ENCODE data around the gene PTPRG. TPM values are rescaled to one million over a fixed set of nuclear protein-coding genes. Genes with fewer than 3 reads are reported as not detected.
A peak's percentile ranks its signal among the peaks of the same experiment; 100 is the strongest.

Gene PTPRG
- polyA plus RNA-seq, 1 donor (not counting 4 experiments of a cell fraction or from before 2014, with no cell fraction given): 12.1 TPM

- H3K4me3 ChIP-seq (ENCODE audit: control insufficient read depth in 2 of 3, extremely low read depth in 1 of 3, insufficient read depth in 2 of 3, low read depth in 1 of 3, low read length in 3 of 3): peak overlapping the region; percentile 14 to 37 (median 16)
- DNase-seq (ENCODE audit: low read depth, low spot score): no peak
- H3K4me1 ChIP-seq (ENCODE audit: control insufficient read depth, extremely low read depth, insufficient read depth, low read length): peaks cover 50% of the 10 kb centered on the region
- H3K27ac ChIP-seq (ENCODE audit: control insufficient read depth, insufficient read depth, low read length): peak overlapping the region; percentile 73
- H2AFZ ChIP-seq (ENCODE audit: control insufficient read depth, low read length): peak overlapping the region; percentile 7
- H4K20me1 ChIP-seq (ENCODE audit: control insufficient read depth, extremely low read depth, insufficient read depth, low read length): no peaks in the 10 kb centered on the region
- no peak for FAIRE-seq
- H3K9me3 ChIP-seq (ENCODE audit: control insufficient read depth, low read depth, low read length): no peaks in the 10 kb centered on the region
- no peaks in the 10 kb centered on the region for H3K79me2 ChIP-seq (ENCODE audit: control insufficient read depth, insufficient read depth, low read length)
- no peaks in the 10 kb centered on the region for H3K36me3 ChIP-seq (ENCODE audit: control insufficient read depth in 2 of 2, extremely low read depth in 1 of 2, insufficient read depth in 2 of 2, low read length in 2 of 2)
- dilution Hi-C loops (cut with MboI; ENCODE audit: extremely low pct_ligation_motif_present, low sequenced_read_pairs): no loop called here
- no peaks in the 10 kb centered on the region for H3K9me1 ChIP-seq (ENCODE audit: control insufficient read depth, extremely low read depth, insufficient read depth, low read length)
- no peaks in the 10 kb centered on the region for H3K27me3 ChIP-seq (ENCODE audit: control insufficient read depth, extremely low read depth, insufficient read depth, low read length)
- peak overlapping the region; percentile 96 for H3K4me2 ChIP-seq (ENCODE audit: control insufficient read depth, extremely low read depth, insufficient read depth, low read depth, low read length)
- H3K9ac ChIP-seq (ENCODE audit: control insufficient read depth, extremely low read depth, insufficient read depth, low read length): peak overlapping the region; percentile 70
- TF ChIP-seq EZH2 (IDR thresholded peaks at IDR 0.05; ENCODE audit: low read length): no peak
Measured at GRCh38 chr3:61964566-61964965, 403.2 kb downstream of the PTPRG start.

DNA sequence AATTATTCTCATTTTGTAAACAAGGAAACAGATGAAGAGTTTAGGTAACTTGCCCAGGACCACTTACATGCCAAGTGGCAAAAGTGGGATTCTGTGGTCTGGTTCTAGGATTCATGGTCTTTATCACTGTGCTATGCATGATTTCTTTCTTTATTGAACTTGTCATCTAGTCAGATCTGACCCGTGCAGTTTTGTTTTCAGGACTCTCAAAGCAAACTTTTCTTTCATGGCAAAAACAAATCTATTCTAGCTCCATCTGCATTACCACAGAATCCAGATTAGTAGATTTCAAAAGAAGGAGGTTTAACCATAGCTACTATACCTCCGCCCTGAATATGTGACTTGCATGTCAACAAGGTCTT lies 404.4 kb downstream of the PTPRG start:
- no peaks in the 10 kb centered on the region for H3K27me3 ChIP-seq (ENCODE audit: control insufficient read depth, extremely low read depth, insufficient read depth, low read length)
- peak overlapping the region; percentile 73 for H3K27ac ChIP-seq (ENCODE audit: control insufficient read depth, insufficient read depth, low read length)
- FAIRE-seq (no peak), DNase-seq (ENCODE audit: low read depth, low spot score) (no peak)
- no peaks in the 10 kb centered on the region for H3K9me1 ChIP-seq (ENCODE audit: control insufficient read depth, extremely low read depth, insufficient read depth, low read length)
- peaks cover 46% of the 10 kb centered on the region for H3K4me1 ChIP-seq (ENCODE audit: control insufficient read depth, extremely low read depth, insufficient read depth, low read length)
- H3K4me2 ChIP-seq (ENCODE audit: control insufficient read depth, extremely low read depth, insufficient read depth, low read depth, low read length): peak overlapping the region; percentile 96
- H3K9ac ChIP-seq (ENCODE audit: control insufficient read depth, extremely low read depth, insufficient read depth, low read length): peak overlapping the region; percentile 39
- H4K20me1 ChIP-seq (ENCODE audit: control insufficient read depth, extremely low read depth, insufficient read depth, low read length): no peaks in the 10 kb centered on the region
- dilution Hi-C loops (cut with MboI; ENCODE audit: extremely low pct_ligation_motif_present, low sequenced_read_pairs): no loop called here
- no peak for TF ChIP-seq EZH2 (IDR thresholded peaks at IDR 0.05; ENCODE audit: low read length)
- TF ChIP-seq, protein P1, sequence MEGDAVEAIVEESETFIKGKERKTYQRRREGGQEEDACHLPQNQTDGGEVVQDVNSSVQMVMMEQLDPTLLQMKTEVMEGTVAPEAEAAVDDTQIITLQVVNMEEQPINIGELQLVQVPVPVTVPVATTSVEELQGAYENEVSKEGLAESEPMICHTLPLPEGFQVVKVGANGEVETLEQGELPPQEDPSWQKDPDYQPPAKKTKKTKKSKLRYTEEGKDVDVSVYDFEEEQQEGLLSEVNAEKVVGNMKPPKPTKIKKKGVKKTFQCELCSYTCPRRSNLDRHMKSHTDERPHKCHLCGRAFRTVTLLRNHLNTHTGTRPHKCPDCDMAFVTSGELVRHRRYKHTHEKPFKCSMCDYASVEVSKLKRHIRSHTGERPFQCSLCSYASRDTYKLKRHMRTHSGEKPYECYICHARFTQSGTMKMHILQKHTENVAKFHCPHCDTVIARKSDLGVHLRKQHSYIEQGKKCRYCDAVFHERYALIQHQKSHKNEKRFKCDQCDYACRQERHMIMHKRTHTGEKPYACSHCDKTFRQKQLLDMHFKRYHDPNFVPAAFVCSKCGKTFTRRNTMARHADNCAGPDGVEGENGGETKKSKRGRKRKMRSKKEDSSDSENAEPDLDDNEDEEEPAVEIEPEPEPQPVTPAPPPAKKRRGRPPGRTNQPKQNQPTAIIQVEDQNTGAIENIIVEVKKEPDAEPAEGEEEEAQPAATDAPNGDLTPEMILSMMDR (optimal IDR thresholded peaks at IDR 0.05 in 1 of 3, IDR thresholded peaks at IDR 0.05 in 1 of 3, conservative IDR thresholded peaks at IDR 0.05 in 1 of 3; ENCODE audit: extremely low read depth in 1 of 3, insufficient read depth in 2 of 3, low read length in 3 of 3): no peak
- H3K79me2 ChIP-seq (ENCODE audit: control insufficient read depth, insufficient read depth, low read length): no peaks in the 10 kb centered on the region
- no peaks in the 10 kb centered on the region for H3K36me3 ChIP-seq (ENCODE audit: control insufficient read depth in 2 of 2, extremely low read depth in 1 of 2, insufficient read depth in 2 of 2, low read length in 2 of 2)
- peak overlapping the region in 2 of 3 experiments; percentile 58 to 62 for H3K4me3 ChIP-seq (ENCODE audit: control insufficient read depth in 2 of 3, extremely low read depth in 1 of 3, insufficient read depth in 2 of 3, low read depth in 1 of 3, low read length in 3 of 3)
- H3K9me3 ChIP-seq (ENCODE audit: control insufficient read depth, low read depth, low read length): no peaks in the 10 kb centered on the region
- H2AFZ ChIP-seq (ENCODE audit: control insufficient read depth, low read length): no peak overlapping the region

- Histone ChIP-seq H3K27ac (ENCODE audit: control insufficient read depth, insufficient read depth, low read length) (peak overlapping the region; percentile 73), H3K4me2 (ENCODE audit: control insufficient read depth, extremely low read depth, insufficient read depth, low read depth, low read length) (peak overlapping the region; percentile 96), H3K9me1 (ENCODE audit: control insufficient read depth, extremely low read depth, insufficient read depth, low read length) (no peaks in the 10 kb centered on the region), H3K36me3 (ENCODE audit: control insufficient read depth in 2 of 2, extremely low read depth in 1 of 2, insufficient read depth in 2 of 2, low read length in 2 of 2) (no peaks in the 10 kb centered on the region), H3K9ac (ENCODE audit: control insufficient read depth, extremely low read depth, insufficient read depth, low read length) (peak overlapping the region; percentile 39), H3K27me3 (ENCODE audit: control insufficient read depth, extremely low read depth, insufficient read depth, low read length) (no peaks in the 10 kb centered on the region), H3K4me1 (ENCODE audit: control insufficient read depth, extremely low read depth, insufficient read depth, low read length) (peaks cover 42% of the 10 kb centered on the region), H2AFZ (ENCODE audit: control insufficient read depth, low read length) (no peak overlapping the region), H3K9me3 (ENCODE audit: control insufficient read depth, low read depth, low read length) (no peaks in the 10 kb centered on the region), H3K79me2 (ENCODE audit: control insufficient read depth, insufficient read depth, low read length) (no peaks in the 10 kb centered on the region), H4K20me1 (ENCODE audit: control insufficient read depth, extremely low read depth, insufficient read depth, low read length) (no peaks in the 10 kb centered on the region), H3K4me3 (ENCODE audit: control insufficient read depth in 2 of 3, extremely low read depth in 1 of 3, insufficient read depth in 2 of 3, low read depth in 1 of 3, low read length in 3 of 3) (peak overlapping the region in 2 of 3 experiments; percentile 58 to 62)
- FAIRE-seq: peak; percentile 99
- dilution Hi-C loops (cut with MboI; ENCODE audit: extremely low pct_ligation_motif_present, low sequenced_read_pairs): no loop called here
- TF ChIP-seq, protein P1 (optimal IDR thresholded peaks at IDR 0.05 in 1 of 3, IDR thresholded peaks at IDR 0.05 in 1 of 3, conservative IDR thresholded peaks at IDR 0.05 in 1 of 3; ENCODE audit: extremely low read depth in 1 of 3, insufficient read depth in 2 of 3, low read length in 3 of 3): peak in 2 of 3 experiments; percentile 20 to 46
- no peak for TF ChIP-seq EZH2 (IDR thresholded peaks at IDR 0.05; ENCODE audit: low read length)
- DNase-seq (ENCODE audit: low read depth, low spot score): peak; percentile 93
Measured at GRCh38 chr3:61966200-61966599, 404.8 kb downstream of the PTPRG start.

Data from keratinocyte (primary cell).